ENCODE results near the gene SPOP.
A peak's percentile ranks its signal among the peaks of the same experiment; 100 is the strongest.
"Not testable (repeated sequence)": the region's sequence is repeated elsewhere in the genome, so short reads cannot be mapped to it uniquely, and the experiment has no call there.

The SPOP gene

DNA sequence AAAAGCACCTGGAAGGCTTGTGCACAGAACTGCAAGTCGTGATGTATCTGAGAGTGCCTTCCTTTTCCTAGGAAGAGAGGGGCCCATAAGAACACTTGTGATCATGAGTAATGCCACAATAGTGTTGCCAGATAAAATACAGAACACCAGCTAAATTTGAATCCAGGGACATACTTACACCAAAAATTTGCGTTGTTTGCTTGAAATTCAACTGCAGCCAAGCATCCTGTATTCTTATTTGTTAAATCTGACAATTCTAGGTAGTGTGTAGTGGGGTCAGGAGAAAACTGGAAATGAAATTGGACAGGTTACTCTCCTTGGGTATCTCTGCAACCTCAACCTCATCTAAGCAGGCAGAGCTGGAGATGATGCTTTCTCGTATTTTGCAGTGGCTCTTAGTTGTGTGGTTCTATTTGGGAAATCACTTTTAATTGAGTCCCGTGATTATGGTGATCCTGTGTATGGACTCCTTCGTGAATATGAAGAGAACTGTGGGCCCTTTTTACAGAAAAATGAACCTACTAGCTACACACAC lies 17.9 kb upstream of the SPOP start:
- DNase-seq, result no peak

DNA sequence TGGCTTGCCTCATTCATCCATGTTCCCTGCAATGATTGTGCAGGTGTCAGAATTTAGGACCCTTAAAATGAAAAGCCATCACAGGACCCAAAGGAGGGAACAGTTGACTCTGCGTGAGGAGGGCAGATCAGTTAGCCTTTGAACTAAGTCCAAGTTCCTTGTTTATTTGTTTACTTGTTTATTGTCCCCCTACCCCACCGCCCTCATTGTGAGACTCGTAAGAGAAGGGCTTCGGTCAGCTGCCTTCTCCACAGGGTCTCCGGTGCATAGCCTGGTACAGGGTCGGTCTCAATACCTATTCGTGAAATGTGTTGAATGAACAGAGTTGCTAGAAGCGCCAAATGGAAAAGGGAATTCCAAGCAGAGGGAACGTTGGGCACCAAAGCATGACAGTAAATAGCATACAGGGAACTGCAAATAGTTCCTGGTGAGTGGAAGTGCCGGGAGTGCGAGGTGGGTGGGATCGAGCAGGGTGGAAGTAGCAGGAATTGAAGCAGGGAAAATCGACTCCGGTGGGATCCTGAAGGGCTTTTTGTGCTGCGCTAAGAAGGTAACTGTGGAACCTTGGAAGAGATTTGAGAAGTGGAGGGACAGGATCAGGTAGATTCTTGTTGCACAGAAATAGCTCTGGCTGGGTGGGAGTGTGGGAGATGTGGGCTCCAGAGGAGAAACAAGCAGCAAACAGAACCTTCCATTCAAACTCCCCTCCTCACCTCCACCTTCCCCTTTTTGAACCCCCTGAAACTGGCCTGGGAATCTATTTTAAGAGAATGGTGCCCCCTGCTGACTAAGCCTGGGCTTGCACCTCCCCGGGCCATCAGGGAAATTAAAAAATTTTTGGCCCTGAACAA lies 17.2 kb upstream of the SPOP start:
- peak; percentile 77 for DNase-seq

DNA sequence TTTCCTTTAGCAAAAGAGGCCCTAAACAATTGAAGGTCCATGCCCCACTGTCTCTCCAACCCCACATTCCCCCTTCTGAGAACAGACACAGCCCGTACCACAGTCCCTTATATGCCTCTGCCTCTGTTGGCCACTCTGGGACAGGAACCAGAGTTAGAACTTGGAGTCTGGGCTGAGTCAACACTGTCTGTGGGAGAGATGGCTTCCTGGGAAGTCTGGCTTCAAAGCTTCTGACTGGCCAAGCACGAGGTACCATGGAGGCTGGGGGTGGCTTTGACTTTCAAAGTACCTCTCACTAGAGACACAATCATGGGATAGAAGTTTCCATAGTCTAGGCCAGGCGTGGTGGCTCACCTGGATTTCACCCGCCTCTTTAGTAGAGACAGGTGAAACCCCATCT lies 14.9 kb upstream of the SPOP start:
- no peak for DNase-seq

DNA sequence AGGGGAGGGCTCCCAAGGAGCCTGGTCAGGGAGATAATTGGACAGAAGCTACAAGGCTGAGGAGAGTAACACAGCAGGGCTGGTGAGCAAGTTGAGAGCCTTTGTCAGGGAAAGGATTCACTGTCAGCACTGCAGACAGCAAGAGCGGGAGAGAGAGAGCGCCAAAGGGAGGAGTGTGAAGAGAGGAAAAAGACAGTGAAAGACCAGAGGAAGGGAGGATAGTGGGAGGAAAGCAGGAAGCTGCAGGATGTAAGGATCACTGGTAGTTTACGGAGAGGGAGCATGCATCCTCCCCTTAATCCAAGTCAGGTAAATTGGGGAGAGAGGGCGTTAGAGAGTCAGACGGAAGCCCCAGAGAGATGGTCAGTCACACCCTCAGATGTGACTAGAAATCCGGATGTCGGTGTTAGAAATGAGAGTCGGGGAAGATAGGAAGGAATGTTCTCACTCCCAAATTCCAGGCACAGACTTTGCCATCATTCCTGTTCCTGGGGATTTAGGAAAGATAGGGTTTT lies 13.8 kb upstream of the SPOP start:
- DNase-seq, result no peak

DNA sequence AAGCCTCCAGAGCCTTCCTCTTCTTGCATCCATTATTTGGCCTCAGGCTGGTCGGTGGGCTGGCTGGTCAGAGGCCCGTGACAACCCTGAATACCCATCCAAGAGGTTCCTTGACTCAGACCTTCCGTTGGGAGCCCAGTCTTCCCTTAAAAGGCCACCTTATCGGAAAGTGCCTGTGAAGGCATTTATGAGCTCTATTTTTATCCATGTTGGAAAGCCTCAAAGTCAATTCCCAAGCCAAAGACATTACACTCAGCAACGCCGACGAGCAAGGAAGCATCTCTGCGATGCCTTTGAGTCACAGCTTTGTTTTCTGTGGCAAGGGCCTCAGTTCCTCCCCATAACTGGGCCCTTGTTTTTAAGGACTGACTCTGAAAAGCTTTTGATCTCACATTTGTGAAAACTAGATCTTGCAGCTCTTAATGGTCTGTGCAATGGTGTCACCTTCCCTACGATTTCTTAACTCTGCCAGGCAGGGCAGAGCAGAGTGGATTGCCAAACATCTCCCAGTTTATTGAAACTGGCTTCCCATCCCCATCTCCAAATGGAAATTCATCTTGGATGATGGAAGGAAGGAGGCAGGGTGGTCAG lies 13.3 kb upstream of the SPOP start:
- no peak for DNase-seq

DNA sequence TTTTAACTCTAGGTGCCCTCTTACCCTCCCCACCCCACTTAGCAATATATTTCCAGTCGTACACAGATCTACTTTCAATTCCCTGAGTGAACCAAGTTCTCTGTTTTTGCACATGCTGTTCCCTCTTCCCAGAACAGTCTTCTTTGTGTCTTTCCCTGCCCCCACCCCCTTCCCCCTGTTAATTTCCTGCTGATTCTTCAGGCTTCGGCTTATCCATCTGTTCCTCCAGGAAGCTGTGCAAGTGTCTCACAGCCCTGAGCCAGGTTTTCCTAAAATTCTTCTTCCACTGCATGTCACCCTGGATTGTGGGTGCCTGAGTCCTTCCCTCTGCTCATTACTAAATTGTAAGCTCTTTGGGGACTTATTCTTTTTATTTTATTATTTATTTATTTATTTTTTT lies 12.4 kb upstream of the SPOP start:
- DNase-seq, result no peak

DNA sequence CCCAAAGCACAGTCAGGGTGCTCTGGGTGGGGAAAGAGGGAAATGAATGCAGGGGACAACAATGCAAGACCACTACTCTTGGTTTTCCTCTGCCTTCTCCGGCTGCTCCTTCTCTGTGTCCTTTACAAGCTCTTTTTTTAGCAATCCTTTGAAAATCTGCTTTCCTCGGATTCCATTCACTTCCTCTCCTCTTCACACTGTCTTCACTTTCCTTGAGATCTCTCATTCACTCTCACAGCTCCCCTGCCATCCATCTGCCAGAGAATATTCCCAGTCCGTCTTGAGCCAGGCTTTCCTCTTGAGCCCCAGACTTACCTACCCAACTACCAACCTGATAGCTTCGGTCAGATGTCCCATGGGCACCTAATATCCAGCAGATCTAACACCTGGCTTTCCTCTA lies 11.0 kb upstream of the SPOP start:
- DNase-seq, result no peak

DNA sequence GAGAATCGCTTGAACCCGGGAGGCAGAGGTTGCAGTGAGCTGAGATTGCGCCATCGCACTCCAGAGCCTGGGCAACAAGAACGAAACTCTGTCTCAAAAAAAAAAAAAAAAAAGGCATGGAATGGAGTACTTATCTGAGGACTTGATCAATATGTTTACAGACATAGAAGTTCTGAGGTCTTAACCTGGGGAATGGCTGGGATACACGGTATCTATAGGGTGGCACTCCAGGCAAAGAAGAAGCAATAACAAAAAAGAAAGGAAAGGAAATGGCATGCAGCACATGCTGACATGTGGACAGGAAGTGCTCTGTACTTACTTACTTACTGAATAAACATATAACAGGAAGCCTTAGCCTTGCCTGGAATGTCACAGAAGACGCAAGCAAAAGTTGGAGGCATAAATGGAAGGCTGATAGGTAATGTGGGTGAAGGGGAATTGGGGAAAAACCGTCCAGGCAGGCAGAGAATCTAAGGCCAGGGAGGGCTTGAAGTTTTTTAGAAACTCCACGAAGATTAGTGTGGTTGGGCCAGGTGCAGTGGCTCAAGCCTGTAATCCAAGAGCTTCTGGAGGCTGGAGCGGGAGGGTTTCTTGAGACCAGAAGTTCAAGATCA lies 10.1 kb upstream of the SPOP start:
- DNase-seq, result peak; percentile 52

DNA sequence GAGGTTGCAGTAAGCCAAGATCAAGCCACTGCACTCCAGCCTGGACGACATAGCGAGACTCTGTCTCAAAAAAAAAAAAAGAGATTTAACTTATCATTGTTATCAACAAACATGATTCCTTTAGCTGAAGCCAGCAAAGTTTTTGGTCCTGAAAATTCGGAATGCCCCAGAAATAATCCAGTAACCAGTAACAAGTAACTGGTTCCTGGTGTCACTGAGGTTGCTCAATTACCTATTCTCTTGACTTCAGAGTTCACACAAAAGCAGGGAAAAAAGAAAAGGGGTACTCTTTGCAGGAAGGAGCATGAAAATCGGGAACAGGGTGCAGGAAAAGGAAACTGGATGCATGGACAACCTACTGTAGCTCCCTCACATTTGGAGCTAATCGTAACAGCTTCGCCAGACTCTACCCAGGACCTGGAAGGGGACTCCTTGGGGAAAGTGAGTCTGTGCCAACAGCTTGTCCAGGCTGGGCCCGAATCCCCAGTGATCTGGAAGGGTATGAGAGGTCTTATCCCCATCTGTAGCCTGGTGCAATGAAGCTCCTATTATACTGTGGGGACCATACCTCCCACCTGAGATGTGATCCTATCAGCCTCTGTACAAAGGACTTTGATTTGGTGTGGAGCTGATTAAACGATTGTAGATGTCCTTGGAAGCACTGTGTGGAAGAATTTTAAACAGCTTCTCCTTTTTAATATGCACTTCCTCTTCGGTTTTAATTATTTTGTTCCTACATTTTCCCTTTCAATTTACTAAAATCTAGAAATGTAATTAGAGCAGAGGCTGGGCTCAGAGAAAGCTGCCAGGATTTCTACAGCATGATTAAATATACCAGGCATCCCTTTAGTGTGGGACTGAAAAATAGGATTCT lies 3.4 kb upstream of the SPOP start:
- no peak for DNase-seq

DNA sequence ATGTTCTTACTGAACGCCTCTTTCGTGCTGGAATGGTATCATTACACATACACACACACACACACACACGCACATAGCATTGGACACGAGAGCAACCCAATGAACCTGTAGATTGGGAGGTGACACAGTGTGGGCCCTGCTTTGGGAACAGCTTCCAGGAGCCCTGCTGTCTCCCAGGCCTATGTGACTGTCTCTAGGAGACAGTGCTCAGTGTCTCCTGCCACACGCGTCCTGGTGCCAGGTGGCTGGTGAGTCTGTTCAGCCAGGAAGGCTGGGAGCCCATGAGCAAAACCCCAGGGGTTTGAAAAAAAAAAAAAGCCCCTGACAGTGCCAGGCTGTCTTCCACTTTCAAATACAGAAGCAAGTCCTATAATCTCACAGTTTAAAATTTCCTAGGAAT lies 2.4 kb upstream of the SPOP start:
- DNase-seq, result no peak

DNA sequence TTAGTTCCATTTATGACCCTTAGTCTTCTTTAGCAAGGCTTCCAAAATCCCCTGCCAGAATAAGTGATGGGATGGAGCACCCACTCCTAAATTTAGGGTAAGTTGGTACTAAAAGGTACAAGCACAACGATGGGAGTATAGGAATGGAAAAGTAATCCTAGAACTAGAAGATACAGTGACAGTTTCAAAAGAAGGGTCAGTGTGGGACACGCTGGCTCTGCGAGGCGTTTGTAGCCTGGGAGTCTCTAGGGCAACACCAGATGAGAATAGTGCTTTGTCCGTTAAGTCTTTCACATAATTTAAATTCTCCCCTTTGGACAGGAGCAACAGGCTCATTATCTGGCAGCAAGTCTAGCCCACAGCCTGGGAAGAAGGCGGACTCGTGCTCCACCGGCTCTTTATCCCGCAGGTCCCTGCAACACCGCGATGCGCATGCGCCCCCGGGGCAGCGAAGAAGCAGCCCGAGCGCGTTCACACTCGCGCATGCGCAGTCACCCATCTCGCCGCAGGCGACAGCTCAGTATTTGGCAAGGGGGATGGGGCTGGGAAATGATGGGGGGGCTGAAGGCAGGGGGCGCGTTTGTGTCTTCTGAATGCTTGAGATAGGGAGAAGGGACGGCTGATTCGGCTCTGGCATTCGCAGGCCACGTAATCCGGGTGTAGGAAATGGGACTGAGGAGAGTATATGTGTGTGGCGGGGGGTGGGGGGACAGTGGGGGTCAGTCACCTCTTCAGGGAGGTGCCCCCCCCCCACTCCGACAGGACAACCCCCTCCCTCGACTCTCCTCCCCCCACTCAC lies 564 bp downstream of the SPOP start:
- DNase-seq, result peak; percentile 94

DNA sequence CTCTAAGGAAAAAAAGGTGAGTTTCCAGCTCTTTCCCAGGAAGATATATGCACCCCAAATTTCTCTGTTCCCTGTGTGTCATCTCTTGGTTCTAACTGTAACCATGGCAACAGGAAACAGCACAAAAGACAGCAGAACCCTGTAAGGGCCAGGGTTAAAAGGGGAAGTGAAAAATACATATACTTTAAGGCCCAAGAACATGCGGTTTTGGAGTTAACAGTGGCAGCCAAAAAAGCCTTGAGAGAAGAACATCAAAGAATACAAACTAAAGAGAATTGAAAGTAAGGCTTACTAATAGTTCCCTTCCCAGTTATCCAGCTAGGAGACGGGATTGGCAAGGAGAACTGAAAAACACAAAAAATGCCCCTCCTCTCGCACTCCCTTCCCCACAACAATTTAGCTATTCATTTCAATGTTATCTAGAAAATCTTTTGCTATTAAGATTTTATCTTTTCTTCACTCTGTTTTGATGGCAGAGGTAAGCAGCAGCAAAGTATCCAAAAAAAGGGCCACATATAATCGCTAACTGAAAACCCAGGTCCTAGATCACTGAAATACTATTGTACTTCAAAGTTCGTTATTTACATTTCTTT lies 1.5 kb downstream of the SPOP start:
- peak; percentile 91 for DNase-seq

DNA sequence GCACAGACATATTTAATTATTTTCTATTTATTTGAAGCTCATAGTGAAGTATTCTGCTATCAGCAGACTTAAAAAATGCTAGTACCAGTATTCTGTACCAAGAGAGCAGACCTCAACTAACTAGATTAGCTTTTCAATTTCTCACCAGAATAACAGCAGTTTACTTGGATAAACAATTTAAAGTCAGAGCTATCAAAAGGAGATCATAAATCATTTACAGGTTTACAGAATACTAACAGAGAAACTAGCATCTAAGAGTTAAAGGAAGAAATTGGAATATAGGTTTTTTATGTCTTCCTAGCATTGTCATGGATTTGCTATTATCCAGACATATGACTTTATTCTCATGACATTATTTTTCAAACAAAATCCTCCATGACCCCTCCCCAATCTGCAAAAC lies 3.4 kb downstream of the SPOP start:
- DNase-seq, result no peak

DNA sequence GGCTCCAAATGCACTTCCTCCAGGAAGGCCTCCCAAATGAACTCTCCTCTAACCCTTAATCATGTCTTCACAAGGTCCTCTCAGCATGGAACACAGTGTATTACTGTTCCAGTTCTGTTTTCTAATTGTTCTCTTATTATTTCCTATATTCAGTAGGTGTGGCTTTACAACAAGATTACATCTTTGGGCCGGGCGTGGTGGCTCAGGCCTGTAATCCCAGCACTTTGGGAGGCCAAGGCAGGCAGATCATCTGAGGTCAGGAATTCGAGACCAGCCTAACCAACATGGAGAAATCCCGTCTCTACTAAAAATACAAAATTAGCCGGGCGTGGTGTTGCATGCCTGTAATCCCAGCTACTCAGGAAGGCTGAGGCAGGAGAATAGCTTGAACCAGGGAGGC lies 4.2 kb downstream of the SPOP start:
- DNase-seq, result not testable (repeated sequence)

DNA sequence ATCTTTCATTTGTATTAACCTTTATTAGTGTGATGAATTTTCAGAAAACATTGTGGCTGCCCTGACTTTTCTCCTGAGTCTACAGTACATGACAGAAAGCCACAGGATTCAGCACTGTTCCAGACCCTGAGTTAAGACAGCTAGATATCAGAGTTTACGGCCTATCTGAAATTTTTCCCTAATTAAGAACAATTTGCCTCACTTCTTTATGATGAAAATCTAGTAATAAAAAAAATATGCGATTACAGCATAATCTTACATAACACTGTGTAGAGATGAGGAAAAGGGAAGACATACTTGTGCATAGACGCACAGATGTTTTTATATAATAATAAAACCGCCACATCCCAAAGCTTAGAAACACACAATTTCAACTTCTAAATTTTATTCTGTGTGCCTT lies 7.3 kb downstream of the SPOP start:
- DNase-seq, result no peak

DNA sequence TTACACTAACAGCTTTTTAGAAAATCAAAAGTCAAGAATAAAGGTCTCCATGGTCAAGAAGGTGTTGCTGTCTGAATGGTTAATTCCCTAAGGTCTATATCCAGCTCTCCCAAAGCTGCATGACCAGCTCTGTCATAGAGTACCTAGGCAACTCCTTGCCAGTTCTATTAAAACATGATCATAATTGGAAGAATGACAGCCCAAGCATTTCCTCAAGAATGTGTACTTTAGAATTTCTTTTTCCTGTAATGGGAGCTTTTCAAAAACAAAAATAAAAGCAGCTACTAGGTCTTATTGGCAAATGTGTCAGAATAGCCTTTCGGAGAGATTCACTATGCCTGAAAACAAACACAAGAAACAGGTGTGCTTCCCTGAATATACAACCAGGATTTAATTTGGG lies 7.9 kb downstream of the SPOP start:
- no peak for DNase-seq

DNA sequence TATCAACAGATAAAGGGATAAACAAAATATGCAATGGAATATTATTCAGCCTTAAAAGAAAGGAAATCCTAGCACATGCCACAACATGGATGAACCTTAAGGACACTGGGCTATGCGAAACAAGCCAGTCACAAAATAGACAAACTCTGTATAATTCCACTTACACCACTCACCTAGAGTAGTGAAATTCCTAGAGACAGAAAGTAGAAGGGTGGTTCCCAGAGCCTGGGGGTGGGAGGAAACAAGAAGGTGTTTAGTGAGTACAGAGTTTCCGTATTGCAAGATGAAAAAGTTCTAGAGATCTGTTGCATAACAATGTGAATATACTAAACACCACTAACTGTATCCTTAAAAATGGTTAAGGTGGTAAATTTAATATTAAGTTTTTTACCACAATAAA lies 10.0 kb downstream of the SPOP start:
- no peak for DNase-seq

DNA sequence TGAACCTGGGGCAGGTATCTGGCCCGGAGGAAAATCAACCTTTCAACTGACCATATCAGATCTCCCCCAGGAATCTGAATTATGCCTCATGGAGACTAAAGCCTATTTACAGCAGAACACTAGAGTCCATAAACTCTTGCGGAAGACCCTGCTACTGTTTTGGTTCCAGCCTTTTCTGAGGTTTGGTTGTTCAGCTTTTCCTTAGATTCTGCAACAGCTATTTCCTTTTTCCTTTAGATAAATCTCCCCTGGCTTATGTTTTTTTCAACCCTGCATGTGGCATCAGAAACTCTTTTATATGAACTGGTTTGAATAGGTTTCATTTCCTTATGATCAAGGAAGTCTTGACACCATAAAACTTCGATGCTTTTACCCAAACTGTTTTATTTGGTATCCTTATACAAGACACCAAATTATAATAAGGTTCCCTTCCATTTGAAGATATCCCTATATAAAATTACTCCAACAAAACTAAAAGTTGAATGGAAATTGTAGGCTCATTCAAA lies 13.1 kb downstream of the SPOP start:
- no peak for DNase-seq

DNA sequence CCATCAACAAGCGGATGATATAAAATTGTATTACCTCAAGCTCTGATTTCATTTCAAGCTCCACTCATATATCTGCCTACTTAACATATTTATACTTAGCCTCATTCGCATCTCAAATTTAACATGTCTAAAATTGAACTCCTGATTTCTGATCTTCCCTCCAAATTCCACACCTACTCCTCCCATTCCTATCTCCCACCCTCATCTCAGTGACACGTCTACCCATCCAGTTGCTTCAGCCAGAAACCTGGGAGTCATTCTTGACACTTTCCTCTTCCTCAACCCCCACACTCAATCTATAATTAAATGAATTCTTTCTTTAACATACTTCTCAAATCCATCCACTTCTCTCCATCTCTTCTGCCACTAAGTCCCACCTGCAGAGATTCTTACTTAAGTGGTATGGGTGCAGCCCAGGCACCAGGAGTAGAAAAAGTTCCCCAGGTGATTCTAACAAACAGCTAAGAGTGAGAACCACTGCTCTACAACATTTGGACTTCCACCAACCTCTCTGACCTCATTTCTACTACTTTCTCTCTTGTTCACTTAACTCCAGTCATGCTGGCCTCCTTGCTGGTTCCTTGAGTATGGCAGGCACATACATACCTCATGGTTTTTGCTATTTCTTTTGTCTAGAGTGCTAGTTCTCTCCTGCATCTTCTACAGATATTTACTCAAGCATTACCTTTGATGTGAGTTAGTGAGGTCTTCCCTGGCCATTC lies 18.1 kb downstream of the SPOP start:
- no peak for DNase-seq

DNA sequence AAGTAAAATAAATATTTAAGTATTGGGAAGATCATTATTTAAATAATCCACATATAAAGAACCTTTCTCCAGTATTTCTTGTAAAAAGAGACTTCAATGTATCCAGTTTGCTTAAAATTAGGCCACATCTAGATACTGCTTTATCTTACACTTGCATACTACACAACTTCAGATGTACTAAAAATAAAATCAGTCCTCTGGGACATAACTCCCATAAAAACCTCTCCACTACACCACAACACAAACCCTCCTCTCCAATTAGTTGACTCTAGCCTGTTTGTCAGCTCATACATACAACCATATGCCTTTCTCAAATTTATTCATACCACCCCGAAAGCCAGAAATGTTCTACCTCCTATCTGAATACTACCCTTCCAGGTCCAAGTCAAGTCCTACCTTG lies 21.6 kb downstream of the SPOP start:
- DNase-seq, result no peak

DNA sequence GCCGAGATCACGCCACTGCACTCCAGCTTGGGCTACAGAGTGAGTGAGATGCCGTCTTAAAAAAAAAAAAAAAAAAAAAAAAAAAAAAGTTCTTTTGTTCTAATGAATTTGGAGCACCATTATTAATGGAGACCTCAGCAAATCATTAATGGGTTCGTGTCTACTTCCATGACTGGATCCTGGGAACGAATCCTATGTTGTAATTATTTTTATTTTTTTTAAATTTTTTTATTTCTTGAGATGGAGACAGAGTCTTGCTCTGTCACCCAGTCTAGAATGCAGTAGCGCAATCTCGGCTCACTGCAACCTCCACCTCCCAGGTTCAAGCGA lies 30.7 kb downstream of the SPOP start:
- DNase-seq, result no peak

All from CD4-positive, alpha-beta T cell treated with Interleukin-17A for 1 hour (primary cell).